GM23248 (cell line): ENCODE data around the gene TNIP1. TPM values are rescaled to one million over a fixed set of nuclear protein-coding genes. Genes with fewer than 3 reads are reported as not detected.

Experiments
- DNase-seq: peaks from one replicate; pipeline ENCODE4 v3.0.0-alpha.2; 2015
- H2AFZ ChIP-seq: fragments of 200-600 bp; sonication (generic); 2 replicates; pipeline ENCODE4 v1.6.1; 2016; ENCODE audit warnings: antibody characterized with exemption
- H3F3A ChIP-seq: fragments of 200-600 bp; sonication (generic); 2 replicates; pipeline ENCODE4 v1.6.1; 2016; ENCODE audit warnings: mild to moderate bottlenecking, antibody characterized with exemption, mixed run types; ENCODE audit not compliant: insufficient read depth
- H3K27ac ChIP-seq: fragments of 200-600 bp; sonication (generic); 2 replicates; pipeline ENCODE4 v1.5.1; 2016; ENCODE audit warnings: mild to moderate bottlenecking
- H3K27me3 ChIP-seq: fragments of 200-600 bp; sonication (generic); replicated peaks from 2 replicates; pipeline ENCODE4 v1.6.1; 2016; ENCODE audit warnings: mild to moderate bottlenecking; ENCODE audit not compliant: insufficient read depth
- H3K36me3 ChIP-seq: fragments of 200-600 bp; sonication (generic); 2 replicates; pipeline ENCODE4 v1.6.1; 2016; ENCODE audit warnings: low read depth, mild to moderate bottlenecking
- H3K4me1 ChIP-seq: fragments of 200-600 bp; sonication (generic); 2 replicates; pipeline ENCODE4 v1.6.1; 2016; ENCODE audit warnings: mild to moderate bottlenecking; ENCODE audit not compliant: insufficient read depth
- H3K4me2 ChIP-seq: fragments of 200-600 bp; sonication (generic); one replicate; pipeline ENCODE4 v1.6.1; 2016; ENCODE audit warnings: mild to moderate bottlenecking; ENCODE audit not compliant: unreplicated experiment
- H3K4me3 ChIP-seq: fragments of 200-600 bp; sonication (generic); 2 replicates; pipeline ENCODE4 v1.5.1; 2016; ENCODE audit warnings: mild to moderate bottlenecking
- H3K79me2 ChIP-seq: fragments of 200-600 bp; sonication (generic); 2 replicates; pipeline ENCODE4 v1.6.1; 2016; ENCODE audit warnings: mild to moderate bottlenecking; ENCODE audit not compliant: insufficient read depth
- H3K9ac ChIP-seq: fragments of 200-600 bp; sonication (generic); 2 replicates; pipeline ENCODE4 v1.6.1; 2016; ENCODE audit warnings: mild to moderate bottlenecking
- H3K9me2 ChIP-seq: fragments of 200-600 bp; sonication (generic); 2 replicates; pipeline ENCODE4 v1.6.1; 2016; ENCODE audit warnings: mixed run types, mild to moderate bottlenecking, moderate library complexity; ENCODE audit not compliant: insufficient read depth
- H3K9me3 ChIP-seq: fragments of 200-600 bp; sonication (generic); one replicate; pipeline ENCODE4 v1.6.1; 2017; ENCODE audit warnings: low read depth
- H4K20me1 ChIP-seq: fragments of 200-600 bp; sonication (generic); 2 replicates; pipeline ENCODE4 v1.6.0; 2016; ENCODE audit not compliant: insufficient read depth
- EZH2 ChIP-seq: fragments of 200-600 bp; sonication (generic); IDR thresholded peaks from 2 replicates; pipeline ENCODE4 v1.6.1; 2018; ENCODE audit warnings: antibody characterized with exemption, mild to moderate bottlenecking; ENCODE audit not compliant: insufficient read depth, poor library complexity, severe bottlenecking
- EZH2phosphoT487 ChIP-seq: fragments of 200-600 bp; sonication (generic); IDR thresholded peaks from 2 replicates; pipeline ENCODE4 v1.6.1; 2018; ENCODE audit warnings: antibody characterized with exemption, moderate library complexity, mild to moderate bottlenecking, low read depth; ENCODE audit not compliant: insufficient read depth
- WGBS, 2 experiments: methylation state at CpG; one replicate each; pipeline ENCODE4 v1.1.6; 2015 to 2017; ENCODE audit warnings: low lambda C conversion rate in 2 of 2, low coverage in 1 of 2; ENCODE audit errors: missing lambda C conversion rate in 2 of 2; 5-methylcytosine and 5-hydroxymethylcytosine counted together
- in situ Hi-C: fragments of 300-500 bp; cut with MboI; formaldehyde crosslinking; loops from 2 replicates; pipeline ENCODE4 v1.15.0; 2020
- polyA plus RNA-seq: library from polyadenylated mRNA; unstranded; fragments of >200 nt; fragmentation: Nextera tagmentation; extraction: Ambion mirVana; gene quantifications from 2 replicates; pipeline ENCODE4 v1.2.1, GENCODE V29; 2016
- total RNA-seq: library from RNA; depleted of rRNA; stranded (reverse); fragments of >200 nt; shearing (Covaris generic); gene quantifications from 2 replicates; pipeline ENCODE4 v1.2.3, GENCODE V29; 2014

Gene TNIP1
- total and polyA plus RNA-seq, 2 experiments from 2014 or later, result 43.2 to 88.8 TPM

GRCh38 chr5:151113651-151114050 lies 32.8 kb upstream of the TNIP1 start:
- TF ChIP-seq EZH2phosphoT487 (no peak), EZH2 (no peak)
- in situ Hi-C loops, result no loop called here
- peaks cover 29% of the 10 kb centered on the region for H3F3A ChIP-seq
- no peak overlapping the region for H3K27ac ChIP-seq
- H3K9me3 ChIP-seq, result no peaks in the 10 kb centered on the region
- WGBS, 2 experiments, result 45 to 55% methylated on average over 3 of the region's 3 CpGs
- H3K9me2 ChIP-seq, result no peaks in the 10 kb centered on the region
- H3K27me3 ChIP-seq, result no peaks in the 10 kb centered on the region
- H3K4me2 ChIP-seq, result no peak overlapping the region
- no peak for DNase-seq
- H3K4me3 ChIP-seq, result no peak overlapping the region
- H2AFZ ChIP-seq, result no peak overlapping the region
- 0 out of 2 replicates have a peak, but pooled peaks cover 1% of the 10 kb centered on the region for H3K4me1 ChIP-seq
- peaks cover 54% of the 10 kb centered on the region for H3K36me3 ChIP-seq
- peaks cover 5% of the 10 kb centered on the region; the same call in 1 of the 2 replicates for H3K79me2 ChIP-seq
- no peak overlapping the region for H3K9ac ChIP-seq
- no peaks in the 10 kb centered on the region for H4K20me1 ChIP-seq

GRCh38 chr5:151110992-151111391 lies 30.2 kb upstream of the TNIP1 start:
- Histone ChIP-seq H3F3A (peaks cover 12% of the 10 kb centered on the region), H3K27me3 (no peaks in the 10 kb centered on the region), H3K9me2 (no peaks in the 10 kb centered on the region), H3K36me3 (peaks cover 67% of the 10 kb centered on the region), H3K9ac (no peak overlapping the region), H2AFZ (no peak overlapping the region), H3K4me2 (no peak overlapping the region), H3K27ac (no peak overlapping the region), H3K4me3 (no peak overlapping the region), H3K9me3 (no peaks in the 10 kb centered on the region), H3K4me1 (0 out of 2 replicates have a peak, but pooled peaks cover 6% of the 10 kb centered on the region), H3K79me2 (peaks cover 5% of the 10 kb centered on the region; the same call in 1 of the 2 replicates), H4K20me1 (no peaks in the 10 kb centered on the region)
- WGBS, 2 experiments, result 97 to 98% methylated on average over 3 of the region's 3 CpGs
- in situ Hi-C loops, result no loop called here
- TF ChIP-seq EZH2, result no peak
- TF ChIP-seq EZH2phosphoT487, result no peak
- no peak for DNase-seq

- in situ Hi-C loops, result no loop called here
- WGBS, 2 experiments, result 86 to 87% methylated on average over 11 of the region's 11 CpGs
- H3K36me3 ChIP-seq, result peaks cover 67% of the 10 kb centered on the region
Observed at GRCh38 chr5:151110122-151110681, 29.4 kb upstream of the TNIP1 start.

GRCh38 chr5:151108566-151108965 lies 27.7 kb upstream of the TNIP1 start:
- H3K27ac ChIP-seq, result peak overlapping the region; percentile 32; the same call in 1 of the 2 replicates
- DNase-seq, result peak; percentile 35

More at GRCh38 chr5:151110122-151110681, 29.4 kb upstream of the TNIP1 start:
- no peak overlapping the region for H2AFZ ChIP-seq
- H4K20me1 ChIP-seq, result no peaks in the 10 kb centered on the region
- 0 out of 2 replicates have a peak, but pooled peaks cover 10% of the 10 kb centered on the region for H3K4me1 ChIP-seq
- no peak overlapping the region for H3K27ac ChIP-seq
- no peak for DNase-seq
- H3F3A ChIP-seq, result peaks cover 12% of the 10 kb centered on the region
- no peak for TF ChIP-seq EZH2phosphoT487
- no peak for TF ChIP-seq EZH2
- H3K27me3 ChIP-seq, result no peaks in the 10 kb centered on the region
- H3K4me3 ChIP-seq, result no peak overlapping the region
- no peaks in the 10 kb centered on the region for H3K9me3 ChIP-seq
- H3K79me2 ChIP-seq, result peaks cover 5% of the 10 kb centered on the region; the same call in 1 of the 2 replicates
- no peak overlapping the region for H3K9ac ChIP-seq
- H3K9me2 ChIP-seq, result no peaks in the 10 kb centered on the region
- no peak overlapping the region for H3K4me2 ChIP-seq

More at GRCh38 chr5:151108566-151108965, 27.7 kb upstream of the TNIP1 start:
- Histone ChIP-seq H3K9me2 (no peaks in the 10 kb centered on the region), H4K20me1 (no peaks in the 10 kb centered on the region), H3K4me2 (no peak overlapping the region), H2AFZ (no peak overlapping the region), H3K79me2 (no peaks in the 10 kb centered on the region), H3K4me1 (peaks cover 15% of the 10 kb centered on the region; the same call in 1 of the 2 replicates), H3K9me3 (no peaks in the 10 kb centered on the region), H3F3A (peaks cover 19% of the 10 kb centered on the region), H3K4me3 (no peak overlapping the region), H3K36me3 (peaks cover 60% of the 10 kb centered on the region), H3K9ac (peak overlapping the region; percentile 47; the same call in 1 of the 2 replicates), H3K27me3 (no peaks in the 10 kb centered on the region)
- TF ChIP-seq EZH2phosphoT487, result no peak
- no peak for TF ChIP-seq EZH2
- WGBS, 2 experiments, result 25 to 40% methylated on average over 7 of the region's 8 CpGs
- in situ Hi-C loops, result no loop called here
